GM18505 (cell line): Measurements from ENCODE around the gene ZYG11A.
"Not testable (repeated sequence)": the region's sequence is repeated elsewhere in the genome, so short reads cannot be mapped to it uniquely, and the experiment has no call there.

Experiments
- ATAC-seq: cut with Tn5 transposase; IDR thresholded peaks from one replicate; pipeline ENCODE4 v1.9.1; 2021; ENCODE audit not compliant: unreplicated experiment
- POLR2A ChIP-seq: IDR thresholded peaks from 4 replicates; pipeline ENCODE4 v1.6.1; 2011; ENCODE audit warnings: borderline replicate concordance; ENCODE audit not compliant: insufficient read depth, insufficient read length; ENCODE audit errors: extremely low read depth

Gene ZYG11A

DNA sequence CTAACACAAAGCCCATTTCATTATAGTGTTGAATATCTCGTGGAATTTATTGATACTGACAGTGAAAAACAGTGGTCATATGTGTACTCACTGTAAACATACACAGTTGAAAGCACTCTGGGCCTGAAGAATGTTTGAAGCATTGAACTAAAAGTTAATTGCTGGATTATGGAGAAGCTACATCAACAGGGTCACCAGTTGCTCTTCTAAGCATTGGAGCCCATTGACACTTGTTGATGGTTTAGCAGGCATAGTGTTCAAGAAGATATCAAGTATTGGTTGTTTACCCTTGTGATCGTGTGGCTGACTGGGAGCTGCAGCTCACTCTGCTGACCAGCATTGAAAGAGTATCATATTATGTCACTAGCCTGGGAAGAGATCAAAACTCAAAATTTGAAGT is 10.3 kb downstream of the ZYG11A start:
- no peak for TF ChIP-seq POLR2A
- no peak for ATAC-seq

GRCh38 chr1:52855584-52855983 is 13.0 kb downstream of the ZYG11A start:
- no peak for TF ChIP-seq POLR2A
- no peak for ATAC-seq

DNA sequence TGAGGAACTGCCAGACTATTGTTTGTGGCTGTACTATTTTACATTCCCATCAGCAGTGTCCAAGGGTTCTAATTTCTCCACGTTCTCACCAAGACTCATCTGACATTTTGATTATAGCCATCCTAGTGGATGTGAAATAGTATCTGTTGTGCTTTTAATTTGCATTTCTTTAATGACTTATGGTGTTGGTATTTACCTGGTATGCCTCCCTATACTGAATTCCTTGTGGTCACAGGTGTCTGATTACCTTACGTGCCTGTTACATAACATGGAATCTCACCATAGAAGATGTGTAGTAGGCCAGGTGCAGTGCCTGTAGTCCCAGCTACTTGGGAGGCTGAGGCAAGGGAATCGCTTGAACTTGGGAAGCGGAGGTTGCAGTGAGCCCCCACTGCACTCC is 13.5 kb downstream of the ZYG11A start:
- no peak for TF ChIP-seq POLR2A
- no peak for ATAC-seq

DNA sequence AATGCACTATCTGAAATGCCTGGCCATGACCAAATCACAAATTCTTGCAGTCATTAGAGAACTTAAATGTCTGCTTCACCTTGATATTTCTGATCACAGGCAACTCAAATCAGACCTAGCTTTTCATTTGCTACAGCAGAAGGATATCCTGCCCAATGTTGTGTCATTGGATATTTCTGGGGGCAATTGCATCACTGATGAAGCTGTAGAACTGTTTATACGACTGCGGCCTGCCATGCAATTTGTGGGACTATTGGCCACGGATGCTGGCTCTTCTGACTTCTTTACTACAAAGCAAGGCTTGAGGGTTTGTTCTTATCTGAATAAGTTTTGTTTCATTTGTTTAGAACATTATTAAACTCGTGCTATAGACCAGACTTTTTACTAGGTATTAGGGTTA is 14.9 kb downstream of the ZYG11A start:
- ATAC-seq = no peak
- TF ChIP-seq POLR2A = no peak

DNA sequence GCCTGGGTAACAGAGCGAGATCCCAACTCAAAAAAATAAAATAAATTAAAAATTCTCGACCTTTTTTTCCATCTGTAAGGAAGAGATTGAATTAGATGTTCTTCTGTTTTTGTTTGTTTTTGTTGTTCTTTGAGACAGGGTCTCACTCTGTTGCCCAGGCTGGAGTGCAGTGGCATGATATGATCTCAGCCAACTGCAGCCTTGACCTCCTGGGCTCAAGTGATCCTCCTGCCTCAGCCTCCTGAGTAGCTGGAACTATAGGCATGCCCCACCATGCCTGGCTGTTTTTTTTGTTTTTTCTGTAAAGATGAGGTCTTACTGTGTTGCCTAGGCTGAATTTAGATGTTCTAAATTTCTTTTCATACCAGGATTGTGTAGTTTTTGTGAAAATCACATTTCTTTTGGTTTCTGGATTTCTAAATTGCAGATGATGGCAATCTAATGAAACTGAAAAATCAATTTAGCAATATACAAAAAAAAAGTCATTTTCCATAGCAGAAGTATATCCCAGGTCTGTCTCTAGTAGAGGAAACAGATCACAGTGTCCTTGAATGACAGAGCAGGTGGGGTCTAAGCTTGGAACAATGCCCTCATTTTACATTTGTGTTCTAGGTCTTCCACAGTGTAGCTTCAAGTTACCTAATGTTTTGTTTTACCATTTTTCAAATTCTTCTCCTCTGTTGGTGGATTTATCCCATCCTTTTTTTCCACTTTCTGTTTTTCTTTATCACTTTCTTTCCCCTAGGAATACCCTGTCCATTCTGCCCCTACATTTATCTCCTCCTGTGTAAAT is 20.3 kb downstream of the ZYG11A start:
- ATAC-seq = no peak
- TF ChIP-seq POLR2A = no peak

DNA sequence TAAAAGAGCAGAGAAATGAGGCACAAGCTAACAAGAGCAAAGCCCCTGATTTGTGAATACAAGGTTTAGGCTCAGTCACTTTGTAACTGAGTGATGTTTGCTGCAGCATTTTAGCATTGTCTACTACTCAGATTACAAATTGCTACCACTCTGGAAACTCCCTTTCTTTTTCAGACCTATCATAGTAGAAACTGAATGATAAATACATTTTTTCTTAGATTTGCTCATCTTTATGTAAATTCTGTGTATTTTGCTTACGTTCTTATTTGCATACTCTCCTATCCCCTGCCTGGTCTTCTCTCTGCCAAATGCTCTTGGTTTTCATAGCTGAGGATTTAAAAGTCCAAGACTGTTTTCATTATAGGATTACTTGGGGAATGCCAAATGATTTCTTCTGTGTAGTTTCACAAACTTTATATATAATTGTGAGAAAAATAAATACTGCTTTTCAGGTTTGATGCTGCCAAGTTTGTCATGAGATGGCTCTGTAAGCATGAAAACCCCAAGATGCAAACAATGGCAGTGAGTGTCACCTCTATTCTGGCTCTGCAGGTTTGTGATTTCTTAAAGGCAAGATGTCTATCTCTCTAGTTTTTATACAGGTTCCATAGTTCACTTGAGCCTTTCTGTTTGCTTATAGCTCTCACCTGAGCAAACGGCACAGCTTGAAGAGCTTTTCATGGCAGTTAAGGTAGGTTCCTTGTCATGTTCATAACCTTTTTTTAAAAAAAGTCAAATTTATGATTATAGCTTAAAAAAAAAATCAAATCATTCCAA is 24.7 kb downstream of the ZYG11A start:
- ATAC-seq = no peak
- peak; percentile 31 for TF ChIP-seq POLR2A

DNA sequence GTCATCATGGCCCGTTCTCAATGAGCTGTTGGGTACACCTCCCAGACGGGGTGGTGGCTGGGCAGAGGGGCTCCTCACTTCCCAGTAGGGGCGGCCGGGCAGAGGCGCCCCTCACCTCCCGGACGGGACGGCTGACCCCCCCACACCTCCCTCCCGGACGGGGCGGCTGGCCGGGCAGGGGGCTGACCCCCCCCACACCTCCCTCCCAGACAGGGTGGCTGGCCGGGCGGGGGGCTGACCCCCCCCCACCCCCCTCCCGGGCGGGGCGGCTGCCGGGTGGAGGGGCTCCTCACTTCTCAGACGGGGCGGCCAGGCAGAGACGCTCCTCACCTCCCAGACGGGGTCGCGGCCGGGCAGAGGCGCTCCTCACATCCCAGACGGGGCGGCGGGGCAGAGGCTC is 27.2 kb downstream of the ZYG11A start:
- not testable (repeated sequence) for ATAC-seq

DNA sequence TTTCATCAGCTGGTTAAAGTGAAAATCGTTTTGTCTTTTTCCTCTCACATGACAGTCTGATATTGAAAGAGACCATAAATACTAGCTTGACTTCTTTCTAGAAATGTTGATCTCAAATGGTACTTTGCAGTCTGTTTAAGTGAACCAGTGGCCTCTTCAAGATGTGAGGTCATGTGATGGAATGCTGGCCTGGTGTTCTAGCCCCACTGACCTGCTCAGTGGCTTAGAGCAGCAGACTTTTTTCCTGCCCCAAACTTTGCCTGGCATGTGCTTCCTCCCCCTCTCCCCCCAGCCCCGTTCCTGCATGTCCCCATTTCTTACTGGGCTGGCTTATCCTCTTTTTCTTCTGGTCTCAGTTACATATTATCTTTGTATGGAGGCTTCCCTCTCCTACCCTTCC is 34.3 kb downstream of the ZYG11A start:
- ATAC-seq = no peak
- TF ChIP-seq POLR2A = no peak

DNA sequence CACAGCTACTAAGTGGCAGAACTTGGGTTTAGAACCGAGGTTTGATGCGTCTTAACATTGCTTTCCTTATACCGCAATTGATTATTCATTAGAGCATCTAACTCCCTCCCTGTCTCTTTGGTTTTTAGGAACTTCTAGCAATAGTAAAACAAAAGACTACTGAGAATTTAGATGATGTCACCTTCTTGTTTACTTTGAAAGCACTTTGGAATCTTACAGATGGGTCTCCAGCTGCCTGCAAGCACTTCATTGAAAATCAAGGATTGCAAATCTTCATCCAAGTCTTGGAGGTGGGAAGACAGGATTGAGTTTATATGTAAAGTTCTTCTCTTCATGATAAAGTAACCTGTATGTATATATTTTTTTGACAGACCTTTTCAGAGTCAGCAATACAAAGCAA is 35.0 kb downstream of the ZYG11A start:
- TF ChIP-seq POLR2A = no peak

GRCh38 chr1:52880206-52880605 is 37.6 kb downstream of the ZYG11A start:
- no peak for TF ChIP-seq POLR2A
- no peak for ATAC-seq

More for the DNA sequence above, 35.0 kb downstream of the ZYG11A start:
- ATAC-seq = no peak

GRCh38 chr1:52887483-52887882 is 44.9 kb downstream of the ZYG11A start:
- ATAC-seq = no peak
- no peak for TF ChIP-seq POLR2A

GRCh38 chr1:52892424-52893215 is 50.1 kb downstream of the ZYG11A start:
- no peak for TF ChIP-seq POLR2A
- no peak for ATAC-seq

- no peak for ATAC-seq
- no peak for TF ChIP-seq POLR2A
Measured at GRCh38 chr1:52899445-52899894, 56.9 kb downstream of the ZYG11A start.

DNA sequence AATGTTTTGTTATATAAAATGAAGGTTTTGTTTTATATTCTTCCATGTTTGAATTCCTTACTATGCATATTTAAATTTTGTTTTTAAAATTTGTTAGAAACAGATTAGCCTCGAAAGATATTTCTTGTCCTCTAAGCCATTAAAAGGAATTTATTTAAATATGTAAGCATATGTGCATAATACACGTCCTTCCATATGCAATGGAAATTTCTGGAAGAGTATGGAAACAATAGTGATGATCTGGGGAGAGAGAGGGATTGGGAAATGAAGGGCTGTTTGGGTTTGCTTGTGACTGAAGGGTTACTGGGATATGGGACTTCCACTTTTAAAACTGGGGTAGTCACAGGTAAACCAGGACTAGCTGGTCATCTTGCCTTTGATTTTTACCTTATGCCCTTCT is 57.8 kb downstream of the ZYG11A start:
- no peak for TF ChIP-seq POLR2A

DNA sequence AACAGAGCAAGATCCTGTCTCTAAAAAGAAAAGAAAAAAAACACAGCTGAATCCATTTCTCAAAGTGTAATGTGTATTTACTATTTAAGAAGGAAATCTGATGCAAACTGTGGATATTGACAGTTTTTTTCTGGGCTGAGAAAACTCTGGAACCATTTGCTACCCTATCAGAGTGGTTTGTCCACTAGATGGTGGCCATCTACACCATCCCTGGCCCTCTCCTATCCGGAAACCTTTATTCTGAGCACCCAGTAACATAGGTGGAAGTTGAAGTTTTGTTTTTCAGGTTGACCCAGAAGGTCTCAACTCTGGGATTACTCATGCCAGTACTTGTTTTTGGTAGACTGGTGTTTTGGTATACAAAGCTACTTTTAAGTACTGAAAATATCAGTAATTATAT is 58.8 kb downstream of the ZYG11A start:
- TF ChIP-seq POLR2A = no peak
- ATAC-seq = no peak

More for the DNA sequence above, 57.8 kb downstream of the ZYG11A start:
- ATAC-seq = no peak
